Mucosa of descending colon (tissue), 3 donors: ENCODE results near the gene REG3A. TPM values are rescaled to one million over a fixed set of nuclear protein-coding genes. Genes with fewer than 3 reads are reported as not detected.

Experiments used
- ATAC-seq: fragments of 200-7000 bp; cut with Tn5 transposase; one replicate; pipeline ENCODE4 v1.9.1; 2020; ENCODE audit warnings: mild to moderate bottlenecking, moderate library complexity
- DNase-seq, 3 donors: peaks; one replicate each; pipeline ENCODE4 v3.0.0-alpha.2; 2020
- H3K36me3 ChIP-seq: fragments of 200-600 bp; one replicate; pipeline ENCODE4 v1.8.0; 2021; ENCODE audit warnings: low read depth, mild to moderate bottlenecking
- H3K4me1 ChIP-seq: fragments of 200-600 bp; one replicate; pipeline ENCODE4 v1.8.0; 2021; ENCODE audit warnings: low read depth, mild to moderate bottlenecking
- H3K4me3 ChIP-seq: fragments of 200-600 bp; one replicate; pipeline ENCODE4 v1.8.0; 2021; ENCODE audit warnings: mild to moderate bottlenecking
- H3K9me3 ChIP-seq: fragments of 200-600 bp; one replicate; pipeline ENCODE4 v1.8.0; 2021; ENCODE audit warnings: mild to moderate bottlenecking
- CTCF ChIP-seq: fragments of 200-600 bp; IDR thresholded peaks from one replicate; pipeline ENCODE4 v1.8.0; 2022; ENCODE audit warnings: antibody characterized with exemption, mild to moderate bottlenecking
- intact Hi-C, 2 donors: fragments of 100-400 bp; cut with DNase I in 1 of 2; cut with micrococcal nuclease in 1 of 2; formaldehyde crosslinking; loops; one replicate each; pipeline versions ENCODE4 v1.11.0 to v1.11.1; 2022; cut with DNase I, micrococcal nuclease
- total RNA-seq, 3 donors: library from RNA; stranded (reverse); fragmentation: NEBNext Ultra II Directional in 2 of 3; extraction: Animal tissue kit (Norgen Biotek cat#: 25700) in 2 of 3; gene quantifications; one replicate each; pipeline versions ENCODE4 v1.2.1 to v1.2.4, GENCODE V29; 2021 to 2023
- donor health status: DM: no; HTN: no; CAD: no; lungs with moderate emphysema.
- donor health status: DM: no; HTN: no; CAD: no.
- donor health status: DM: no; HTN: yes; CAD: no.

REG3A gene
- total RNA-seq, 3 donors from 2014 or later: not detected

GRCh38 chr2:79180092-79180491 lies 20.5 kb upstream of the REG3A start:
- intact Hi-C loops: no loop called here
- ATAC-seq: no peak
- no peak for DNase-seq
- H3K4me1 ChIP-seq: no peaks in the 10 kb centered on the region
- no peak for TF ChIP-seq CTCF
- no peak overlapping the region for H3K4me3 ChIP-seq
- no peaks in the 10 kb centered on the region for H3K36me3 ChIP-seq
- peaks cover 6% of the 10 kb centered on the region for H3K9me3 ChIP-seq

- no peak for ATAC-seq
Observed at GRCh38 chr2:79179036-79179435, 19.5 kb upstream of the REG3A start.

GRCh38 chr2:79178076-79178674 lies 18.6 kb upstream of the REG3A start:
- no peak for TF ChIP-seq CTCF

More at GRCh38 chr2:79179036-79179435, 19.5 kb upstream of the REG3A start:
- no peaks in the 10 kb centered on the region for H3K4me1 ChIP-seq
- H3K36me3 ChIP-seq: no peaks in the 10 kb centered on the region
- no peak for TF ChIP-seq CTCF
- peaks cover 6% of the 10 kb centered on the region for H3K9me3 ChIP-seq
- no peak overlapping the region for H3K4me3 ChIP-seq
- no peak for DNase-seq
- intact Hi-C loops: no loop called here

GRCh38 chr2:79171348-79171958 lies 11.9 kb upstream of the REG3A start:
- ATAC-seq (no peak), DNase-seq (no peak)
- Histone ChIP-seq H3K4me1 (no peaks in the 10 kb centered on the region), H3K9me3 (no peaks in the 10 kb centered on the region), H3K4me3 (no peak overlapping the region), H3K36me3 (no peaks in the 10 kb centered on the region)
- intact Hi-C loops: no loop called here
- TF ChIP-seq CTCF: no peak

More at GRCh38 chr2:79178076-79178674, 18.6 kb upstream of the REG3A start:
- no peak for ATAC-seq
- no peak for DNase-seq
- intact Hi-C loops: no loop called here
- Histone ChIP-seq H3K4me3 (no peak overlapping the region), H3K9me3 (peaks cover 6% of the 10 kb centered on the region), H3K4me1 (no peaks in the 10 kb centered on the region), H3K36me3 (no peaks in the 10 kb centered on the region)

- no peak for TF ChIP-seq CTCF
- DNase-seq (no peak), ATAC-seq (no peak)
- no peaks in the 10 kb centered on the region for H3K4me1 ChIP-seq
- no peak overlapping the region for H3K4me3 ChIP-seq
- no peaks in the 10 kb centered on the region for H3K36me3 ChIP-seq
- intact Hi-C loops: no loop called here
- H3K9me3 ChIP-seq: no peaks in the 10 kb centered on the region
Observed at GRCh38 chr2:79162801-79163200, 3.2 kb upstream of the REG3A start.
